Activated CD4-positive, alpha-beta T cell treated with anti-CD3 and anti-CD28 coated beads, Interleukin-10, Interleukin-2, amounts not matched to agents 100 ng/mL and 50 ng/mL, durations not matched to agents 16 hours and 8 hours (primary cell): ENCODE results near the gene NCF2.

Experiments
- DNase-seq: peaks from one replicate; pipeline ENCODE4 v3.0.0-alpha.2; 2020

Gene NCF2

GRCh38 chr1:183548116-183548515, 42.1 kb downstream of the NCF2 start:
- no peak for DNase-seq

GRCh38 chr1:183546427-183546826, 43.8 kb downstream of the NCF2 start:
- no peak for DNase-seq

DNA sequence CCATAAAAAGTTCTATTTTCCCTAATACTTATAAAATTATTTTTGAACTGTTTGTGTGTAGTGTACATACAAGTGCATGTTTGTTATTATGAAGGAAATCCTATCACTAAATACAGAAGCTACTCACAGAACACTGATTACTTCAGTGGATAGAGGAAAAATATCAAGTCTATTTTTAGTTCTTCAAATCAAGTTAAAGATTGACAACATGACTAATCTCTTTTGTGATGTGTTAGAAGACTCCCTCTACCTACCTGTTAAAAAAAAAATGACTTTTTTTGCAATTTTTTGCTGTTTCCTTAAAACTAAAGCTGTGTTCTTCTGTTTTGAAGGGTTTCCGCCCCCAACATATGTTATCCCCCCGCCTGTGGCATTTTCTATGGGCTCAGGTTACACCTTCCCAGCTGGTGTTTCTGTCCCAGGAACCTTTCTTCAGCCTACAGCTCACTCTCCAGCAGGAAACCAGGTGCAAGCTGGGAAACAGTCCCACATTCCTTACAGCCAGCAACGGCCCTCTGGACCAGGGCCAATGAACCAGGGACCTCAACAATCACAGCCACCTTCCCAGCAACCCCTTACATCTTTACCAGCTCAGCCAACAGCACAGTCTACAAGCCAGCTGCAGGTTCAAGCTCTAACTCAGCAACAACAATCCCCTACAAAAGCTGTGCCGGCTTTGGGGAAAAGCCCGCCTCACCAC, 45.5 kb downstream of the NCF2 start:
- no peak for DNase-seq

GRCh38 chr1:183543619-183544204, 46.5 kb downstream of the NCF2 start:
- DNase-seq, result peak; percentile 45

- no peak for DNase-seq
Observed at GRCh38 chr1:183537405-183537804, 52.9 kb downstream of the NCF2 start.

DNA sequence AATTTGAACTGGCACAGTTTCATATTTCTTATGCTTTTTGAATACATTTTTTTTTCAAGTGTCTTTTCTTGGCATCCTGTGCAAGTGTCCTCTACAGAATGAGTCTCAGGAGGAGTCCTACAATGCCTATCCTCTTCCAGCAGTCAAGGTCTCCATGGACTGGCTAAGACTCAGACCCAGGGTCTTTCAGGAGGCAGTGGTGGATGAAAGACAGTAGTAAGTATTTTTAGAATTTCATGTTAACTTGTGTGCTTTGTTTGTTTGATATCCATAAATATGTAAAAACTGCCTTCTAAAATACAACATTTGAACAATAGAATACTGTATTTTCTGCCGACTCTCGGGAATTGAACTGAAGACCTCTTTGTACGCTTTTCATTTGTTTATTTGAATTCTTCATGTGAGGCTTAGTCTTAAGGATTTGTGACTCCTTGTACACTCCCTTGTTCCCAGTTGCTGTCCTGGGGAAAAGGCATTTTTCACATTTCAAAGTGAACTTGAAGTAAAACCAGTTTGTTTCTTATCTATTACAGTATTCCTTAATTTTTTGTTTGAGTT, 56.6 kb downstream of the NCF2 start:
- no peak for DNase-seq

- DNase-seq, result no peak
Observed at GRCh38 chr1:183528577-183528976, 61.7 kb downstream of the NCF2 start.

DNA sequence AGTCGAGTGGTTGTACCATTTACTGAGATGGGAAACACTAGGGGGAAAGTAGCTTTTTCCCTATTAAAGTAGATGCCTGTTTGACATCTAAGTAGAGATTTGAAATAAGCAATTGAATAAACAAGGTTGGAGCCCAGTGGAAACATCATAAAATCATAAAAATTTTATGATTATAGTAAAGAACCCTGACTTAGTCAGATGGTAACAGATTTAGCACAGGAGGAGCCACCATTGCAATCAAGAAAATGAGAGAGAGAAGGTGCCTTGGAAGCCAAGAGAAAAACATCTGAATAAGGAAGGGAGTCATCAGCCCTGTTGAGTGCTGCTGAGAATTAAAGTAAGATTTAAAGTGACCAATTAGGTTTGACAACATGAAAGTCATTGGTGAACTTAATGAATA, 68.2 kb downstream of the NCF2 start:
- no peak for DNase-seq

GRCh38 chr1:183520379-183520778, 69.9 kb downstream of the NCF2 start:
- no peak for DNase-seq

GRCh38 chr1:183517401-183517800, 72.9 kb downstream of the NCF2 start:
- DNase-seq, result no peak

GRCh38 chr1:183516725-183517124, 73.5 kb downstream of the NCF2 start:
- DNase-seq, result no peak

- DNase-seq, result no peak
Observed at GRCh38 chr1:183515002-183515689, 75.1 kb downstream of the NCF2 start.

GRCh38 chr1:183514235-183514634, 76.0 kb downstream of the NCF2 start:
- DNase-seq, result no peak

- no peak for DNase-seq
Observed at GRCh38 chr1:183512450-183512849, 77.8 kb downstream of the NCF2 start.

DNA sequence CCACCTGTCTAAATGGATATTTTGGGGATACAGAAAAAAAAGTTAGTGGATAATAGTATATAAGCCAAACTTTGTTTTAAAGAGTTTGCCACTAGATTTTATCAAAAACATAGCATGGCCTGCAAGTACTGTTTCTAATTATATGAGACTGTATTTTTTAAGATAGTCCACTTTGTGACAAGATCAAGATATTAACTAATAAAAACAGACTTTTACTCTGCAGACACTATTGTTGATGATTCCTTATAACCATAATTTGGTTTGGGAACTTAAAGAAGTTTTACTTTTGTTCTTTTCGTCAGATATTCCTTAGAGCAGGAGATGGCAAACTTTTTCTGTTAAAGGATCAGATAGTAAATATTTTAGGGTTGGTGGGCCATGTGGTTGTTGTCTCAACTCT, 81.6 kb downstream of the NCF2 start:
- no peak for DNase-seq

- DNase-seq, result no peak
Observed at GRCh38 chr1:183506561-183506960, 83.7 kb downstream of the NCF2 start.
